IMR-90 (cell line): Measurements from ENCODE around the gene PIN4. TPM values are rescaled to one million over a fixed set of nuclear protein-coding genes. Genes with fewer than 3 reads are reported as not detected.
A peak's percentile ranks its signal among the peaks of the same experiment; 100 is the strongest.

Source experiments
- ATAC-seq: fragments of 200-7000 bp; cut with Tn5 transposase; 2 replicates; pipeline ENCODE4 v1.9.1; 2020; ENCODE audit warnings: low read depth, mild to moderate bottlenecking, moderate library complexity
- BruUV-seq: library from RNA; stranded (reverse); fragments of 400-500 nt; replicated peaks from 2 replicates; lab custom pipeline; 2021; lab: Mats Ljungman, UMichigan
- CTCF ChIA-PET: fragments of 300-600 bp; formaldehyde crosslinking; extraction: SDS; loops from one replicate; lab custom pipeline; 2021; ENCODE audit warnings: antibody characterized with exemption; lab: Yijun Ruan, JAX
- POLR2A ChIA-PET: fragments of 300-600 bp; sonication (Branson Sonifier 250); formaldehyde crosslinking; loops from one replicate; lab custom pipeline; 2022; ENCODE audit warnings: antibody characterized with exemption; ENCODE audit not compliant: unreplicated experiment; lab: Charles Lee
- DNase-seq: peaks from one replicate; pipeline ENCODE4 v3.0.0; 2013
- H2AFZ ChIP-seq: replicated peaks from 2 replicates; pipeline ENCODE3; 2013; ENCODE audit warnings: low read length, mild to moderate bottlenecking; ENCODE audit not compliant: poor library complexity
- H2AK5ac ChIP-seq: 2 replicates; pipeline ENCODE4 v1.6.1; 2013; ENCODE audit warnings: low read depth, low read length, inconsistent platforms
- H2AK9ac ChIP-seq: replicated peaks from 2 replicates; pipeline ENCODE3; 2013; ENCODE audit warnings: mild to moderate bottlenecking, low read depth, low read length, moderate library complexity; ENCODE audit not compliant: poor library complexity
- H2BK120ac ChIP-seq: 2 replicates; pipeline ENCODE4 v1.6.1; 2013; ENCODE audit warnings: low read depth, low read length, inconsistent platforms
- H2BK15ac ChIP-seq: 3 replicates; pipeline ENCODE4 v1.6.1; 2013; ENCODE audit warnings: low read depth, low read length, inconsistent platforms
- H2BK20ac ChIP-seq: 2 replicates; pipeline ENCODE4 v1.6.1; 2013; ENCODE audit warnings: low read depth, mild to moderate bottlenecking, inconsistent platforms, low read length, moderate library complexity
- H2BK5ac ChIP-seq: 2 replicates; pipeline ENCODE4 v1.6.1; 2013; ENCODE audit warnings: mild to moderate bottlenecking, low read depth, low read length, inconsistent platforms; ENCODE audit not compliant: poor library complexity, severe bottlenecking
- H3K14ac ChIP-seq: replicated peaks from 2 replicates; pipeline ENCODE4 v1.6.1; 2013; ENCODE audit warnings: low read depth, low read length, inconsistent platforms
- H3K18ac ChIP-seq: 2 replicates; pipeline ENCODE4 v1.6.1; 2013; ENCODE audit warnings: low read depth, low read length, control low read depth
- H3K23ac ChIP-seq: 2 replicates; pipeline ENCODE4 v1.6.1; 2013; ENCODE audit warnings: low read depth, low read length, inconsistent platforms
- H3K27ac ChIP-seq: 2 replicates; pipeline ENCODE4 v1.5.1; 2013; ENCODE audit warnings: mild to moderate bottlenecking, control low read depth, low read length; ENCODE audit not compliant: insufficient read depth
- H3K27me3 ChIP-seq: 2 replicates; pipeline ENCODE4 v1.6.1; 2013; ENCODE audit warnings: low read length; ENCODE audit not compliant: control insufficient read depth, insufficient read depth
- H3K36me3 ChIP-seq: 2 replicates; pipeline ENCODE4 v1.6.1; 2013; ENCODE audit warnings: low read length, mixed read lengths; ENCODE audit not compliant: control insufficient read depth, insufficient read depth
- H3K4ac ChIP-seq: 2 replicates; pipeline ENCODE4 v1.6.1; 2013; ENCODE audit warnings: low read depth, low read length, inconsistent platforms
- H3K4me1 ChIP-seq: 2 replicates; pipeline ENCODE4 v1.6.1; 2013; ENCODE audit warnings: low read length, mixed read lengths; ENCODE audit not compliant: control insufficient read depth, insufficient read depth
- H3K4me2 ChIP-seq: 2 replicates; pipeline ENCODE4 v1.6.1; 2013; ENCODE audit warnings: low read depth, mild to moderate bottlenecking, control low read depth, low read length, moderate library complexity
- H3K4me3 ChIP-seq: 2 replicates; pipeline ENCODE4 v1.5.1; 2013; ENCODE audit warnings: low read depth, mild to moderate bottlenecking, control low read depth, low read length, moderate library complexity; ENCODE audit not compliant: insufficient read depth
- H3K56ac ChIP-seq: 2 replicates; pipeline ENCODE4 v1.6.1; 2013; ENCODE audit warnings: low read length, inconsistent platforms; ENCODE audit not compliant: insufficient read depth; ENCODE audit errors: extremely low read depth
- H3K79me1 ChIP-seq, 2 experiments: 2 replicates each; pipeline ENCODE4 v1.6.1; 2013; ENCODE audit warnings: low read length in 2 of 2, inconsistent platforms in 1 of 2, low read depth in 1 of 2
- H3K9ac ChIP-seq: 2 replicates; pipeline ENCODE4 v1.6.1; 2013; ENCODE audit warnings: low read depth, low read length, control low read depth
- H3K9me1 ChIP-seq: 2 replicates; pipeline ENCODE4 v1.6.1; 2013; ENCODE audit warnings: low read length, inconsistent platforms; ENCODE audit not compliant: insufficient read depth
- H3K9me3 ChIP-seq: 2 replicates; pipeline ENCODE4 v1.6.1; 2013; ENCODE audit warnings: low read length; ENCODE audit not compliant: control insufficient read depth, insufficient read depth
- H4K20me1 ChIP-seq: 2 replicates; pipeline ENCODE4 v1.6.1; 2013; ENCODE audit warnings: low read length, inconsistent platforms; ENCODE audit not compliant: insufficient read depth
- H4K5ac ChIP-seq: 2 replicates; pipeline ENCODE4 v1.6.1; 2013; ENCODE audit warnings: mild to moderate bottlenecking, low read depth, low read length, control low read depth
- H4K8ac ChIP-seq, 2 experiments: 2 replicates each; pipeline ENCODE4 v1.6.1; 2013; ENCODE audit warnings: low read depth in 2 of 2, low read length in 2 of 2, control low read depth in 1 of 2, inconsistent platforms in 1 of 2
- H4K91ac ChIP-seq: 2 replicates; pipeline ENCODE4 v1.6.1; 2013; ENCODE audit warnings: low read depth, low read length, inconsistent platforms; ENCODE audit not compliant: insufficient read depth
- CEBPB ChIP-seq: IDR thresholded peaks from 2 replicates; pipeline ENCODE4 v1.6.1; 2012; ENCODE audit warnings: low read depth, low read length, improper control_type of control experiment
- USF2 ChIP-seq: fragments of 150-350 bp; IDR thresholded peaks from 2 replicates; pipeline ENCODE4 v1.6.1; 2017; ENCODE audit warnings: mild to moderate bottlenecking, antibody characterized with exemption, low read length, low read depth
- WGBS, 2 experiments: methylation state at CpG; one replicate each; pipeline versions ENCODE4 v1.1.5 to v1.1.7; 2013; ENCODE audit warnings: missing lambda C conversion rate in 2 of 2; ENCODE audit not compliant: insufficient read length in 1 of 2; ENCODE audit errors: extremely low coverage in 2 of 2; 5-methylcytosine and 5-hydroxymethylcytosine counted together
- dilution Hi-C: fragments of 300-500 bp; cut with HindIII; formaldehyde crosslinking; loops from one replicate; pipeline ENCODE4 v1.14.3; 2018; ENCODE audit warnings: low sequenced_read_pairs; ENCODE audit not compliant: unreplicated experiment
- in situ Hi-C: fragments of 300-500 bp; cut with MboI; formaldehyde crosslinking; loops from 3 replicates; pipeline ENCODE4 v1.14.3; 2019; ENCODE audit warnings: low sequenced_read_pairs, inconsistent platforms, mixed read lengths
- intact Hi-C: fragments of 100-400 bp; cut with micrococcal nuclease; formaldehyde crosslinking; loops from 2 replicates; pipeline ENCODE4 v1.10.0; 2022
- polyA plus RNA-seq, 3 experiments: library from polyadenylated mRNA; depleted of rRNA; stranded (reverse); fragments of >200 nt; gene quantifications; 2 replicates each; pipeline ENCODE4 v1.2.3, GENCODE V29; 2012; ENCODE audit warnings: low replicate concordance in 1 of 3
- total RNA-seq: library from RNA; depleted of rRNA; stranded (reverse); fragments of >200 nt; gene quantifications from 2 replicates; pipeline ENCODE4 v1.2.3, GENCODE V29; 2012

The PIN4 gene
- total and polyA plus RNA-seq, 2 of the 4 experiments (the other 2 are of a cell fraction) = 2.2 to 18.2 TPM

- Histone ChIP-seq H3K4me3 (no peak overlapping the region), H3K14ac (no peak overlapping the region), H4K5ac (no peak overlapping the region), H3K56ac (no peak overlapping the region), H3K9me1 (peaks cover 5% of the 10 kb centered on the region; the same call in 1 of the 2 replicates), H2AK5ac (no peak overlapping the region), H2BK20ac (no peak overlapping the region), H2BK15ac (no peak overlapping the region), H2AFZ (no peak overlapping the region), H3K4ac (no peak overlapping the region), H3K36me3 (peaks cover 3% of the 10 kb centered on the region), H3K9me3 (no peaks in the 10 kb centered on the region), H3K27ac (no peak overlapping the region), H4K20me1 (no peaks in the 10 kb centered on the region), H3K4me1 (peaks cover 2% of the 10 kb centered on the region), H3K9ac (no peak overlapping the region), H4K8ac (no peak overlapping the region), H3K23ac (no peak overlapping the region), H3K18ac (no peak overlapping the region), H3K4me2 (peak overlapping the region; percentile 84), H2BK120ac (no peak overlapping the region), H2AK9ac (no peak overlapping the region), H3K79me1 (peaks cover 8 to 21% of the 10 kb centered on the region in 2 experiments), H3K27me3 (peaks cover 3% of the 10 kb centered on the region; the same call in 1 of the 2 replicates), H2BK5ac (no peak overlapping the region), H4K91ac (no peak overlapping the region)
- POLR2A ChIA-PET = no interaction called here
- DNase-seq (no peak), ATAC-seq (no peak)
- CTCF ChIA-PET = no interaction called here
- TF ChIP-seq USF2 (no peak), CEBPB (no peak)
- intact Hi-C loops (no loop called here), in situ Hi-C loops (no loop called here), dilution Hi-C loops (no loop called here)
- no TSS peak for BruUV-seq
- 75% methylated on average over 2 of the region's 2 CpGs; no CpG with 5 or more reads in 1 of the 2 experiments for WGBS, 2 experiments
These were observed 1.4 kb downstream of the PIN4 start for GRCh38 chrX:72182924-72183323.
